Chondrocyte (in vitro differentiated cells): ENCODE data around the gene GAB4. TPM values are rescaled to one million over a fixed set of nuclear protein-coding genes. Genes with fewer than 3 reads are reported as not detected.

Experiments
- DNase-seq: peaks from one replicate; pipeline ENCODE4 v3.0.0; 2021; ENCODE audit warnings: mixed read lengths, low spot score
- H3K27ac Mint-ChIP-seq: one replicate; pipeline ENCODE4 v1.8.0; 2021; ENCODE audit warnings: mild to moderate bottlenecking, moderate library complexity, mixed read lengths; ENCODE audit not compliant: unreplicated experiment
- H3K27me3 Mint-ChIP-seq: 2 replicates; pipeline ENCODE4 v1.8.0; 2021; ENCODE audit warnings: low read depth, mixed read lengths
- H3K36me3 Mint-ChIP-seq: 2 replicates; pipeline ENCODE4 v1.8.0; 2021; ENCODE audit warnings: low read depth, mixed read lengths
- H3K4me1 Mint-ChIP-seq: 2 replicates; pipeline ENCODE4 v1.8.0; 2021; ENCODE audit warnings: low read depth, mild to moderate bottlenecking, mixed read lengths
- H3K4me3 Mint-ChIP-seq: one replicate; pipeline ENCODE4 v1.8.0; 2021; ENCODE audit warnings: mild to moderate bottlenecking, moderate library complexity, mixed read lengths; ENCODE audit not compliant: unreplicated experiment
- H3K9me3 Mint-ChIP-seq: 2 replicates; pipeline ENCODE4 v1.8.0; 2021; ENCODE audit warnings: low read depth, mixed read lengths
- total RNA-seq: library from RNA; stranded (reverse); gene quantifications from 3 replicates; pipeline ENCODE4 v1.2.1, GENCODE V29; 2021
- TF ChIP-seq, protein P1 (sequence below): fragments of 200-600 bp; sonication (generic); IDR thresholded peaks from 2 replicates; pipeline ENCODE4 v1.5.0; 2021; ENCODE audit warnings: antibody characterized with exemption, mild to moderate bottlenecking, moderate library complexity

Gene GAB4
- total RNA-seq, 1 donor from 2014 or later, result not detected

GRCh38 chr22:16966251-16966650 lies 41.8 kb downstream of the GAB4 start:
- Mint-ChIP-seq H3K9me3 (peaks cover 9% of the 10 kb centered on the region), H3K36me3 (no peaks in the 10 kb centered on the region), H3K4me1 (no peaks in the 10 kb centered on the region), H3K4me3 (no peak overlapping the region), H3K27me3 (no peaks in the 10 kb centered on the region), H3K27ac (no peak overlapping the region)
- peak; percentile 43 for DNase-seq
- TF ChIP-seq, protein P1, sequence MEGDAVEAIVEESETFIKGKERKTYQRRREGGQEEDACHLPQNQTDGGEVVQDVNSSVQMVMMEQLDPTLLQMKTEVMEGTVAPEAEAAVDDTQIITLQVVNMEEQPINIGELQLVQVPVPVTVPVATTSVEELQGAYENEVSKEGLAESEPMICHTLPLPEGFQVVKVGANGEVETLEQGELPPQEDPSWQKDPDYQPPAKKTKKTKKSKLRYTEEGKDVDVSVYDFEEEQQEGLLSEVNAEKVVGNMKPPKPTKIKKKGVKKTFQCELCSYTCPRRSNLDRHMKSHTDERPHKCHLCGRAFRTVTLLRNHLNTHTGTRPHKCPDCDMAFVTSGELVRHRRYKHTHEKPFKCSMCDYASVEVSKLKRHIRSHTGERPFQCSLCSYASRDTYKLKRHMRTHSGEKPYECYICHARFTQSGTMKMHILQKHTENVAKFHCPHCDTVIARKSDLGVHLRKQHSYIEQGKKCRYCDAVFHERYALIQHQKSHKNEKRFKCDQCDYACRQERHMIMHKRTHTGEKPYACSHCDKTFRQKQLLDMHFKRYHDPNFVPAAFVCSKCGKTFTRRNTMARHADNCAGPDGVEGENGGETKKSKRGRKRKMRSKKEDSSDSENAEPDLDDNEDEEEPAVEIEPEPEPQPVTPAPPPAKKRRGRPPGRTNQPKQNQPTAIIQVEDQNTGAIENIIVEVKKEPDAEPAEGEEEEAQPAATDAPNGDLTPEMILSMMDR, result no peak

- H3K36me3 Mint-ChIP-seq, result no peaks in the 10 kb centered on the region
- H3K4me3 Mint-ChIP-seq, result no peak overlapping the region
- no peaks in the 10 kb centered on the region for H3K4me1 Mint-ChIP-seq
- TF ChIP-seq, protein P1, result no peak
- no peaks in the 10 kb centered on the region for H3K27me3 Mint-ChIP-seq
- H3K27ac Mint-ChIP-seq, result no peak overlapping the region
- H3K9me3 Mint-ChIP-seq, result peaks cover 9% of the 10 kb centered on the region
- DNase-seq, result peak; percentile 61
Measured at GRCh38 chr22:16965560-16965959, 42.5 kb downstream of the GAB4 start.

- H3K27me3 Mint-ChIP-seq, result no peaks in the 10 kb centered on the region
- no peak overlapping the region for H3K27ac Mint-ChIP-seq
- no peaks in the 10 kb centered on the region for H3K36me3 Mint-ChIP-seq
- no peak overlapping the region for H3K4me3 Mint-ChIP-seq
- H3K4me1 Mint-ChIP-seq, result no peaks in the 10 kb centered on the region
- H3K9me3 Mint-ChIP-seq, result peaks cover 9% of the 10 kb centered on the region
- TF ChIP-seq, protein P1, result no peak
- DNase-seq, result peak; percentile 56
Measured at GRCh38 chr22:16965083-16965482, 42.9 kb downstream of the GAB4 start.

- no peak overlapping the region for H3K4me3 Mint-ChIP-seq
- H3K27me3 Mint-ChIP-seq, result no peaks in the 10 kb centered on the region
- H3K27ac Mint-ChIP-seq, result no peak overlapping the region
- no peak for DNase-seq
- TF ChIP-seq, protein P1, result no peak
- H3K36me3 Mint-ChIP-seq, result no peaks in the 10 kb centered on the region
- peaks cover 10% of the 10 kb centered on the region for H3K9me3 Mint-ChIP-seq
- H3K4me1 Mint-ChIP-seq, result no peaks in the 10 kb centered on the region
Measured at GRCh38 chr22:16964366-16964765, 43.7 kb downstream of the GAB4 start.

GRCh38 chr22:16963189-16963945 lies 44.7 kb downstream of the GAB4 start:
- Mint-ChIP-seq H3K36me3 (no peaks in the 10 kb centered on the region), H3K9me3 (peaks cover 11% of the 10 kb centered on the region), H3K27ac (no peak overlapping the region), H3K4me3 (no peak overlapping the region), H3K4me1 (no peaks in the 10 kb centered on the region), H3K27me3 (no peaks in the 10 kb centered on the region)
- no peak for DNase-seq
- TF ChIP-seq, protein P1, result no peak
